ENCODE data around the gene USP25. TPM values are rescaled to one million over a fixed set of nuclear protein-coding genes. Genes with fewer than 3 reads are reported as not detected.

Gene USP25
- total RNA-seq, 3 donors from 2014 or later, result 52.8 to 78.4 (median 53.0) TPM

- H3K27ac ChIP-seq, result no peak overlapping the region
- no peaks in the 10 kb centered on the region for H3K27me3 ChIP-seq
- intact Hi-C loops (cut with DNase I; ENCODE audit: low total_unique reads), result no loop called here
- H3K9me3 ChIP-seq, result peaks cover 0 to 9% of the 10 kb centered on the region in 2 donors
- no peak overlapping the region for H3K4me3 ChIP-seq
- no peaks in the 10 kb centered on the region for H3K4me1 ChIP-seq
- DNase-seq (ENCODE audit: low spot score in 2 of 2), result no peak
- H3K36me3 ChIP-seq, result no peaks in the 10 kb centered on the region
- TF ChIP-seq CTCF (IDR thresholded peaks at IDR 0.05) (no peak), POLR2AphosphoS5 (IDR thresholded peaks at IDR 0.05) (no peak), POLR2A (IDR thresholded peaks at IDR 0.05) (no peak)
Measured at GRCh38 chr21:15725949-15726348, 3.8 kb upstream of the USP25 start.

GRCh38 chr21:15728046-15728445 lies 1.7 kb upstream of the USP25 start:
- H3K4me1 ChIP-seq, result no peaks in the 10 kb centered on the region
- intact Hi-C loops (cut with DNase I; ENCODE audit: low total_unique reads), result no loop called here
- TF ChIP-seq CTCF (IDR thresholded peaks at IDR 0.05) (no peak), POLR2A (IDR thresholded peaks at IDR 0.05) (no peak), POLR2AphosphoS5 (IDR thresholded peaks at IDR 0.05) (no peak)
- no peak overlapping the region for H3K27ac ChIP-seq
- H3K4me3 ChIP-seq, result no peak overlapping the region
- H3K9me3 ChIP-seq, result no peaks in the 10 kb centered on the region
- no peaks in the 10 kb centered on the region for H3K36me3 ChIP-seq
- no peaks in the 10 kb centered on the region for H3K27me3 ChIP-seq
- DNase-seq (ENCODE audit: low spot score in 2 of 2), result no peak

GRCh38 chr21:15729346-15729673 lies 472 bp upstream of the USP25 start:
- peak overlapping the region; percentile 96 to 99 for H3K27ac ChIP-seq
- no peak for TF ChIP-seq POLR2A (IDR thresholded peaks at IDR 0.05)
- TF ChIP-seq CTCF (IDR thresholded peaks at IDR 0.05), result no peak
- TF ChIP-seq POLR2AphosphoS5 (IDR thresholded peaks at IDR 0.05), result no peak
- H3K4me3 ChIP-seq, result peak overlapping the region; percentile 90 to 93 (median 92)
- no peaks in the 10 kb centered on the region for H3K9me3 ChIP-seq
- intact Hi-C loops (cut with DNase I; ENCODE audit: low total_unique reads), result no loop called here
- H3K36me3 ChIP-seq, result no peaks in the 10 kb centered on the region
- no peaks in the 10 kb centered on the region for H3K27me3 ChIP-seq
- no peaks in the 10 kb centered on the region for H3K4me1 ChIP-seq
- DNase-seq (ENCODE audit: low spot score in 2 of 2), result no peak

- Histone ChIP-seq H3K4me1 (no peaks in the 10 kb centered on the region), H3K4me3 (peak overlapping the region; percentile 90 to 93 (median 92)), H3K27ac (peak overlapping the region; percentile 96 to 99), H3K36me3 (no peaks in the 10 kb centered on the region), H3K27me3 (no peaks in the 10 kb centered on the region), H3K9me3 (no peaks in the 10 kb centered on the region)
- TF ChIP-seq CTCF (IDR thresholded peaks at IDR 0.05) (no peak), POLR2AphosphoS5 (IDR thresholded peaks at IDR 0.05) (peak in 2 of 3 donors; percentile 17 to 28)
- intact Hi-C loops (cut with DNase I; ENCODE audit: low total_unique reads), result loop anchor here (10.0 kb wide), 1 partner anchor 1904 kb away; no protein-coding TSS in a partner anchor
- no peak for DNase-seq (ENCODE audit: low spot score in 2 of 2)
Measured at GRCh38 chr21:15730484-15731242, 881 bp downstream of the USP25 start.

GRCh38 chr21:15731243-15731613 lies 1.4 kb downstream of the USP25 start:
- no peaks in the 10 kb centered on the region for H3K27me3 ChIP-seq
- no peaks in the 10 kb centered on the region for H3K4me1 ChIP-seq
- peak overlapping the region; percentile 90 to 93 (median 92) for H3K4me3 ChIP-seq
- intact Hi-C loops (cut with DNase I; ENCODE audit: low total_unique reads), result loop anchor here (10.0 kb wide), 1 partner anchor 1904 kb away; no protein-coding TSS in a partner anchor
- no peak for DNase-seq (ENCODE audit: low spot score in 2 of 2)
- TF ChIP-seq POLR2AphosphoS5 (IDR thresholded peaks at IDR 0.05) (no peak), CTCF (IDR thresholded peaks at IDR 0.05) (no peak), POLR2A (IDR thresholded peaks at IDR 0.05) (no peak)
- H3K9me3 ChIP-seq, result no peaks in the 10 kb centered on the region
- H3K27ac ChIP-seq, result peak overlapping the region; percentile 44 to 96
- no peaks in the 10 kb centered on the region for H3K36me3 ChIP-seq

Measured in breast epithelium (tissue), 4 donors.